ENCODE results near the gene WWTR1. TPM values are rescaled to one million over a fixed set of nuclear protein-coding genes. Genes with fewer than 3 reads are reported as not detected.

Gene WWTR1
- total and polyA plus RNA-seq, 2 of the 4 experiments (the other 2 are of a cell fraction): 38.9 to 65.3 TPM

- Histone ChIP-seq H3K27ac (ENCODE audit: insufficient read depth, low read length) (no peak overlapping the region), H3K36me3 (ENCODE audit: control insufficient read depth, insufficient read depth, low read length) (peaks cover 2% of the 10 kb centered on the region; the same call in 1 of the 2 replicates), H2AFZ (replicated peaks; ENCODE audit: low read length, poor library complexity) (no peak overlapping the region), H3K27me3 (ENCODE audit: control insufficient read depth, insufficient read depth, low read length) (no peaks in the 10 kb centered on the region), H2BK20ac (ENCODE audit: low read depth, low read length) (no peak overlapping the region), H3K4me2 (ENCODE audit: low read depth, low read length) (peak overlapping the region; percentile 52; the same call in 1 of the 2 replicates), H4K20me1 (ENCODE audit: insufficient read depth, low read length) (peaks cover 22% of the 10 kb centered on the region), H4K5ac (ENCODE audit: low read depth, low read length) (no peak overlapping the region), H3K23ac (ENCODE audit: low read depth, low read length) (no peak overlapping the region; the same call in 1 of the 2 replicates), H3K9me3 (ENCODE audit: control insufficient read depth, insufficient read depth, low read length) (no peaks in the 10 kb centered on the region), H3K4me1 (ENCODE audit: control insufficient read depth, insufficient read depth, low read length) (peaks cover 10% of the 10 kb centered on the region), H2BK120ac (ENCODE audit: low read depth, low read length) (no peak overlapping the region; the same call in 1 of the 2 replicates), H3K79me1 (ENCODE audit: low read depth in 1 of 2, low read length in 2 of 2) (peaks cover 28 to 67% of the 10 kb centered on the region in 2 experiments), H3K9ac (ENCODE audit: low read depth, low read length) (no peak overlapping the region), H3K9me1 (ENCODE audit: insufficient read depth, low read length) (peaks cover 18% of the 10 kb centered on the region), H4K91ac (ENCODE audit: insufficient read depth, low read depth, low read length) (no peak overlapping the region), H2BK15ac (ENCODE audit: low read depth, low read length) (no peak overlapping the region), H2BK5ac (ENCODE audit: low read depth, low read length, poor library complexity, severe bottlenecking) (peak overlapping the region; percentile 69), H2AK5ac (ENCODE audit: low read depth, low read length) (no peak overlapping the region), H3K18ac (ENCODE audit: low read depth, low read length) (no peak overlapping the region), H3K4me3 (ENCODE audit: insufficient read depth, low read depth, low read length) (no peak overlapping the region), H3K56ac (ENCODE audit: extremely low read depth, insufficient read depth, low read length) (no peak overlapping the region), H4K8ac (ENCODE audit: low read depth in 2 of 2, low read length in 2 of 2) (no peak overlapping the region), H3K14ac (replicated peaks; ENCODE audit: low read depth, low read length) (no peak overlapping the region), H3K4ac (ENCODE audit: low read depth, low read length) (no peak overlapping the region), H2AK9ac (replicated peaks; ENCODE audit: low read depth, low read length, poor library complexity) (no peak overlapping the region)
- intact Hi-C loops (cut with micrococcal nuclease) (no loop called here), dilution Hi-C loops (cut with HindIII; ENCODE audit: low sequenced_read_pairs, unreplicated experiment) (no loop called here), in situ Hi-C loops (cut with MboI; ENCODE audit: low sequenced_read_pairs) (no loop called here)
- DNase-seq: peak; percentile 96
- TF ChIP-seq POLR2A (IDR thresholded peaks at IDR 0.05; ENCODE audit: low read depth, low read length): no peak
- TF ChIP-seq CHD1 (IDR thresholded peaks at IDR 0.05; ENCODE audit: low read depth, low read length): no peak
- no peak for TF ChIP-seq USF2 (IDR thresholded peaks at IDR 0.05; ENCODE audit: low read depth, low read length)
- no peak for TF ChIP-seq RFX5 (IDR thresholded peaks at IDR 0.05; ENCODE audit: low read depth, low read length)
- TF ChIP-seq MXI1 (IDR thresholded peaks at IDR 0.05; ENCODE audit: borderline replicate concordance, low read depth, low read length): peak; percentile 53; the same call in 1 of the 2 replicates
- TF ChIP-seq RAD21 (IDR thresholded peaks at IDR 0.05; ENCODE audit: low read length): peak; percentile 23; the same call in 1 of the 2 replicates
- TF ChIP-seq NFE2L2 (IDR thresholded peaks at IDR 0.05; ENCODE audit: low read depth, low read length): no peak
- TF ChIP-seq CEBPB (IDR thresholded peaks at IDR 0.05; ENCODE audit: low read depth, low read length): peak; percentile 98
- TF ChIP-seq BHLHE40 (IDR thresholded peaks at IDR 0.05; ENCODE audit: low read depth, low read length): peak; percentile 57; the same call in 1 of the 2 replicates
- 0 out of 2 replicates have a peak, but pooled peaks have one; percentile 26 for TF ChIP-seq FOS (IDR thresholded peaks at IDR 0.05; ENCODE audit: low read depth, low read length)
- TF ChIP-seq RCOR1 (IDR thresholded peaks at IDR 0.05; ENCODE audit: insufficient replicate concordance, low read length): no peak
- TF ChIP-seq ELK1 (IDR thresholded peaks at IDR 0.05; ENCODE audit: borderline replicate concordance, low read depth, low read length): no peak
- no peak for TF ChIP-seq MAZ (IDR thresholded peaks at IDR 0.05; ENCODE audit: borderline replicate concordance, low read depth, low read length)
- no peak for TF ChIP-seq CTCF (conservative IDR thresholded peaks at IDR 0.05; ENCODE audit: low read depth, low read length)
- no peak for TF ChIP-seq MAFK (IDR thresholded peaks at IDR 0.05; ENCODE audit: low read depth, low read length)
- TF ChIP-seq SMC3 (IDR thresholded peaks at IDR 0.05; ENCODE audit: low read depth, low read length): no peak
- WGBS, 2 experiments (ENCODE audit: extremely low coverage in 2 of 2, insufficient read length in 1 of 2): 0% methylated on average over 1 of the region's 4 CpGs; no CpG with 5 or more reads in 1 of the 2 experiments
- ATAC-seq (ENCODE audit: low read depth): peak; percentile 87
- POLR2A ChIA-PET (ENCODE audit: unreplicated experiment): no interaction called here
- BruUV-seq (replicated peaks): no TSS peak
- CTCF ChIA-PET: interaction anchor here (1.4 kb wide), 1 partner anchor 9 kb away, joined by 3 read pairs; no protein-coding TSS in a partner anchor
These were observed 68.5 kb downstream of the WWTR1 start for GRCh38 chr3:149589332-149589731.

Measured in IMR-90 (cell line).